DOHH2 (cell line): ENCODE measurements around the gene MAPK7.

ENCODE experiments used
- CTCF ChIP-seq: fragments of 200-600 bp; sonication (generic); IDR thresholded peaks from one replicate; pipeline ENCODE4 v1.5.1; 2014; ENCODE audit warnings: antibody characterized with exemption, mild to moderate bottlenecking, low read depth, low read length; ENCODE audit not compliant: poor library complexity, severe bottlenecking
- EZH2phosphoT487 ChIP-seq: fragments of 200-600 bp; sonication (generic); IDR thresholded peaks from 2 replicates; pipeline ENCODE4 v1.6.1; 2017; ENCODE audit warnings: borderline replicate concordance, mild to moderate bottlenecking, antibody characterized with exemption, low read length, moderate library complexity, mixed read lengths

GRCh38 chr17:19348081-19348650 is 30.1 kb upstream of the MAPK7 start:
- TF ChIP-seq CTCF (no peak), EZH2phosphoT487 (no peak)
